Suprapubic skin (tissue), 4 donors: ENCODE measurements around the gene CROCC2. TPM values are rescaled to one million over a fixed set of nuclear protein-coding genes. Genes with fewer than 3 reads are reported as not detected.

Experiments
- DNase-seq, 2 donors: peaks; one replicate each; pipeline ENCODE4 v3.0.0-alpha.2; 2019; ENCODE audit warnings: low spot score in 2 of 2
- H3K27ac ChIP-seq: fragments of 200-600 bp; sonication (generic); one replicate; pipeline ENCODE4 v1.5.1; 2019
- H3K27me3 ChIP-seq: fragments of 200-600 bp; sonication (generic); one replicate; pipeline ENCODE4 v1.5.1; 2019
- H3K36me3 ChIP-seq: fragments of 200-600 bp; sonication (generic); one replicate; pipeline ENCODE4 v1.5.1; 2019
- H3K4me1 ChIP-seq: fragments of 200-600 bp; sonication (generic); one replicate; pipeline ENCODE4 v1.5.1; 2019
- H3K4me3 ChIP-seq: fragments of 200-600 bp; sonication (generic); one replicate; pipeline ENCODE4 v1.5.1; 2019; ENCODE audit warnings: mild to moderate bottlenecking
- H3K9me3 ChIP-seq: fragments of 200-600 bp; sonication (generic); one replicate; pipeline ENCODE4 v1.5.1; 2019
- EP300 ChIP-seq: sonication (generic); formaldehyde crosslinking; IDR thresholded peaks from one replicate; pipeline ENCODE4 v1.6.1; 2017; ENCODE audit warnings: antibody characterized with exemption
- POLR2A ChIP-seq, 2 donors: fragments of 450-650 bp; IDR thresholded peaks; one replicate each; pipeline ENCODE4 v1.6.1; 2017; ENCODE audit warnings: antibody characterized with exemption in 2 of 2, mild to moderate bottlenecking in 2 of 2, moderate library complexity in 2 of 2
- POLR2AphosphoS5 ChIP-seq, 3 donors: sonication (generic); formaldehyde crosslinking; IDR thresholded peaks; one replicate each; pipeline ENCODE4 v1.6.1; 2017; ENCODE audit warnings: antibody characterized with exemption in 3 of 3
- WGBS: methylation state at CpG from one replicate; pipeline ENCODE4 v1.1.5; 2018; 5-methylcytosine and 5-hydroxymethylcytosine counted together
- total RNA-seq, 4 donors: library from RNA; depleted of rRNA; stranded (reverse); fragments of >200 nt; gene quantifications; one replicate each; pipeline ENCODE4 v1.1.0, GENCODE V29; 2016
- TF ChIP-seq, protein P1 (sequence below), 2 donors: fragments of 200-600 bp in 1 of 2; fragments of 450-650 bp in 1 of 2; sonication (generic) in 1 of 2; IDR thresholded peaks; one replicate each; pipeline ENCODE4 v1.5.1; 2016 to 2019; ENCODE audit warnings: antibody characterized with exemption in 2 of 2, mild to moderate bottlenecking in 1 of 2, moderate library complexity in 1 of 2

CROCC2 gene
- total RNA-seq, 4 donors from 2014 or later, result not detected

DNA sequence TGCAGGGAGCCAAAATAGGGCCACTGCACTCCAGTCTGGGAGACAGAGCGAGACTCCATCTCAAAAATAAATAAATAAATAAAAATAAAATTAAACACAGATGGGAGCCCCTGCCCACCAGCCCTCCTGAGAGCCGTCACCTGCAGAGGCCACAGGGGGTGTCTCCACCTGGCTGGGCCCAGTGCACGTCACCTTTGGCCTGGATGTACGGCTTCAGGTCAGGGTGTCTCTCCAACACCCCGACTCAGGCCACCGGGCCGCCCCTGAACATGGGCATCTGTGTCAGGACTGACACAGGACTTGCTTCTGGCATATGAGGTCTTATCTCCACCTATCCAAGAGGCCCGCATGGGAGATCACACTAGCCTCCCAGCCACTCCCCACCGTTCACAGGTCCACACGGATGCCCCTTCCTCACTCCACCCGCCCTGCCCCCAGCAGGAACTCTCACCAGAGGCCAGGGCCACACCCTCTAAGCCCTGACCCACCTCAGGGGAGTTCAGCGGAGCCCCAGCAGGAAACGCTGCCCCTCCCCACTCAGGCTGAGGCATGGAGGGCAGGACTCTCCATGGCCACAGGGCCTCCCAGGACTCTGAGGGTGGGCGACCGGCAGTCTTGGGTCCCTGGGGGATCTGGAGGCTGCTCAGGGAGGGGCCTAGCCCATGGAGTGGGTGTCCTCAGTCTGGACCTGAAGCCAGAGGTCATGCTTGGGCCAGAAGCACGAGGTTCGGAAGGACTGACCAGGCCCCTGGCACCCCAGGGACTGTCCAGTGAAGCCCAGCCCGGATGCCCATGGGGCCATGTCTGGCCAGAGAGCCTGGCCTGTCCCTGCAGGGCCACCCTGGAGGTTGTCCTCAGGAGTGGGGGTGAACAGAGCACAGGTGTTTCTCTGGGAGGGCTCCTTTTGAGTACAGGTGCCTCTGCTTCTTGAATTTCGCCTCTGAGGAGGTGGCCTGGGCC is 1.6 kb upstream of the CROCC2 start:
- no peak for TF ChIP-seq POLR2AphosphoS5 (IDR thresholded peaks at IDR 0.05)
- TF ChIP-seq, protein P1, sequence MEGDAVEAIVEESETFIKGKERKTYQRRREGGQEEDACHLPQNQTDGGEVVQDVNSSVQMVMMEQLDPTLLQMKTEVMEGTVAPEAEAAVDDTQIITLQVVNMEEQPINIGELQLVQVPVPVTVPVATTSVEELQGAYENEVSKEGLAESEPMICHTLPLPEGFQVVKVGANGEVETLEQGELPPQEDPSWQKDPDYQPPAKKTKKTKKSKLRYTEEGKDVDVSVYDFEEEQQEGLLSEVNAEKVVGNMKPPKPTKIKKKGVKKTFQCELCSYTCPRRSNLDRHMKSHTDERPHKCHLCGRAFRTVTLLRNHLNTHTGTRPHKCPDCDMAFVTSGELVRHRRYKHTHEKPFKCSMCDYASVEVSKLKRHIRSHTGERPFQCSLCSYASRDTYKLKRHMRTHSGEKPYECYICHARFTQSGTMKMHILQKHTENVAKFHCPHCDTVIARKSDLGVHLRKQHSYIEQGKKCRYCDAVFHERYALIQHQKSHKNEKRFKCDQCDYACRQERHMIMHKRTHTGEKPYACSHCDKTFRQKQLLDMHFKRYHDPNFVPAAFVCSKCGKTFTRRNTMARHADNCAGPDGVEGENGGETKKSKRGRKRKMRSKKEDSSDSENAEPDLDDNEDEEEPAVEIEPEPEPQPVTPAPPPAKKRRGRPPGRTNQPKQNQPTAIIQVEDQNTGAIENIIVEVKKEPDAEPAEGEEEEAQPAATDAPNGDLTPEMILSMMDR (IDR thresholded peaks at IDR 0.05), result no peak
- no peak for TF ChIP-seq EP300
- TF ChIP-seq POLR2A (IDR thresholded peaks at IDR 0.05), result no peak
- DNase-seq, result peak in 1 of 2 donors; percentile 50
- H3K9me3 ChIP-seq, result no peaks in the 10 kb centered on the region
- 80% methylated on average over 11 of the region's 19 CpGs for WGBS
- H3K36me3 ChIP-seq, result no peaks in the 10 kb centered on the region
- no peaks in the 10 kb centered on the region for H3K27me3 ChIP-seq
- no peak overlapping the region for H3K27ac ChIP-seq
- H3K4me1 ChIP-seq, result peaks cover 13% of the 10 kb centered on the region
- H3K4me3 ChIP-seq, result no peak overlapping the region

DNA sequence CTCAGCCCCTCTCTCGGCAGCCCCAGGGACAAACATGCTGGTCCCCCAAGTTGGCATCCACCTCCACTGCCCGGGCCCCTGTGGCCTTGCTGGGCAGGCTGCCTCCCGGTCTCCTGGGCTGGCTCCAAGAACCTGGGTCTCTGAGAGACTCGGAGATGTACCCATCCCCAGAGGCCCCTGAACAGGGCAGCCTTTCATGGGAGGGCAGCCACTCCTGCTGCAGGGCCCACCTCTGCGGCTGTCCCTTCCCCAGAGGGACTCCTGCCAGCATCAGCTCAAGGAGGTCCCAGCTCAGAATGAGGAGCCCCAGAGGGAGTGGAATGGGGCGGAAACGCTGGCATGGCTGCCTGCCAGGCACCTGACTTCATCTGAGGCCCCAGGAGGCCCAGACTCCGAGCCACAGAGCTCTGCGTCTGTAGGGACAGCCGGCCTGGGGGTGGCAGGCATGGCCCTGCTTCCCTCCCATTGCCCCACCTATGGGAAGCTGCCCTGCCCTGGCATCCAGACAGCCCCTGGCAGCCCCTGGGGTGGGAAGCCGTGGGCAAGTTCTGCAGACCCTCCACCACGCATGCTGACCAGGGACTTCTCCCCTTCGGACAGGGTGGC is 857 bp upstream of the CROCC2 start:
- DNase-seq, result peak in 1 of 2 donors; percentile 52
- TF ChIP-seq EP300 (no peak), POLR2A (IDR thresholded peaks at IDR 0.05) (no peak), POLR2AphosphoS5 (IDR thresholded peaks at IDR 0.05) (no peak)
- TF ChIP-seq, protein P1 (IDR thresholded peaks at IDR 0.05), result no peak
- Histone ChIP-seq H3K27me3 (no peaks in the 10 kb centered on the region), H3K4me1 (peaks cover 15% of the 10 kb centered on the region), H3K36me3 (no peaks in the 10 kb centered on the region), H3K4me3 (no peak overlapping the region), H3K9me3 (no peaks in the 10 kb centered on the region), H3K27ac (no peak overlapping the region)
- WGBS, result 62% methylated on average over 4 of the region's 13 CpGs

DNA sequence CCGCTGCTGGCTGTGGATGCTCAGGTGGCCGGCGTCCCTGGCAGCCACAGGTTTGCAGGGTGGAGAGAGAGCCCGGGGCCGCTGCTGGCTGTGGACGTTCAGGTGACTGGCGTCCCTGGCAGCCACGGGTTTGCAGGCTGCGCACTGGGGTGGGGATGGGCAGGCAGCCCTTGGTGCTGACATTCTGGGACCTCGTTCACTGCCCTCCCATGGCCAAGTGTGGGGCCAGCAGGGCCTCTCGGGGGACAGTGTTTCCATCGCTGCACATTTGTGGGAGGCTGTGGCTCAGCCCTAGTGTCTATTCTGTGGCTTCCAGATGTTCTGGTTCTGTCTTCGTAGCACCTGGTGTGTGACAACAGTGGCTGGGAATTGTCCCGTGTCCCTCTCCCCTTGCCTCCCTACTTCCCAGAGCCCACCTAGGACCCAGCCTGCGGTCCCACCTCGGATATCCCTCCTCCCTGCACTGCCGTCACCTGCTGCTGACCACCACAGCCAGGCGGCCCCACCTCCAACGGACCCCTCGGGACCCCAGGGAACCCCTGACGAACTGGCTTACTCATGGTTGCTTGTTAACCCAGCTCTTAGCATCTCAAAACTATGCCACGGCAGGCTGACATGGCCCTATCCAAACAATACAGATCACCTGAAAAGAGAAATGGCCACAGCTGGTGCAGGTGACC is 915 bp downstream of the CROCC2 start:
- H3K4me1 ChIP-seq, result peaks cover 15% of the 10 kb centered on the region
- H3K27ac ChIP-seq, result no peak overlapping the region
- H3K9me3 ChIP-seq, result no peaks in the 10 kb centered on the region
- no peak for DNase-seq
- no peaks in the 10 kb centered on the region for H3K36me3 ChIP-seq
- 48% methylated on average over 10 of the region's 22 CpGs for WGBS
- H3K4me3 ChIP-seq, result no peak overlapping the region
- TF ChIP-seq, protein P1 (IDR thresholded peaks at IDR 0.05), result no peak
- TF ChIP-seq POLR2AphosphoS5 (IDR thresholded peaks at IDR 0.05) (no peak), POLR2A (IDR thresholded peaks at IDR 0.05) (no peak), EP300 (no peak)
- H3K27me3 ChIP-seq, result no peaks in the 10 kb centered on the region

DNA sequence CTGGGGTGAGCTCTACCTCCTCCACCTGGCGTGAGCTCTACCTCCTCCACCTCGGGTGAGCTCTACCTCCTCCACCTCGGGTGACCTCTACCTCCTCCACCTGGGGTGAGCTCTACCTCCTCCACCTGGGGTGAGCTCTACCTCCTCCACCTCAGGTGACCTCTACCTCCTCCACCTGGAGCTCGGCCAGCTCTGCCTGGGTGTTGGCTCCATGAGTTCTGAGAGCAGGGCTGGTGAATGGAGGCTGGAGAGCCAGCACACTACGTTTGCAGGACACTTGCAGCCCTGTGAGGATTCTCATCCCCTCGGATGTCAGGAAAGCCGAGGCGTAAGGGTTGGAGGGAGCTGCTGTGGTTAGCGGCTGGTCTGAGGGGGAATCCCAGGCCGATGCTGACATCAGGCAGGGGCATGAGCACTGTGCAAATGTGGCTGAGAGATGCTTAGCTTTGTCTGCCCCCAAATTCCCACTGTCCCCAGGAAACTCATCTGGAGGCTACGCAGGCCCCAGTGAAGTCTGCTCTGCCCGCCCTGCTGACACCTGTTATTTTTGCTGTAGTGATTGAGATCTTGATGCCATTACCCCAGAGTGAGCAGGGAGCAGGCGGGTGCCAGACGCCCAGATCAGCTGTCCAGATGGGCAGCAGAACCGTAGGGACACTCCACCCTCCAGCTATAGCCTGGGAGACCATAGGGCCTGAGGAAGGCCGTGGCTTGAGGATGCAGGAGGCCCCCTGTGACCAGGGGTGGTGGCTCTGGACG is 3.3 kb downstream of the CROCC2 start:
- no peak overlapping the region for H3K27ac ChIP-seq
- H3K36me3 ChIP-seq, result no peaks in the 10 kb centered on the region
- DNase-seq, result no peak
- peaks cover 4% of the 10 kb centered on the region for H3K27me3 ChIP-seq
- no peak overlapping the region for H3K4me3 ChIP-seq
- WGBS, result 75% methylated on average over 12 of the region's 17 CpGs
- no peaks in the 10 kb centered on the region for H3K9me3 ChIP-seq
- TF ChIP-seq POLR2A (IDR thresholded peaks at IDR 0.05), result no peak
- no peak for TF ChIP-seq EP300
- TF ChIP-seq, protein P1 (IDR thresholded peaks at IDR 0.05), result no peak
- no peak for TF ChIP-seq POLR2AphosphoS5 (IDR thresholded peaks at IDR 0.05)
- peaks cover 38% of the 10 kb centered on the region for H3K4me1 ChIP-seq
